Stimulated activated CD4-positive, alpha-beta T cell treated with anti-CD3 and anti-CD28 coated beads, Interleukin-1b, Interleukin-23, amount 100 ng/mL, for 1 hour (primary cell): Measurements from ENCODE around the gene SHISA2.
"Not testable (repeated sequence)": the region's sequence is repeated elsewhere in the genome, so short reads cannot be mapped to it uniquely, and the experiment has no call there.

Source experiments
- DNase-seq, 2 donors: peaks; one replicate each; pipeline ENCODE4 v3.0.0-alpha.2; 2020; ENCODE audit warnings: low read depth in 2 of 2

SHISA2 gene

GRCh38 chr13:26051657-26052311 lies at the start of gene SHISA2:
Gene SHISA2, minus strand, starts transcription at chr13:26052016. Its CDS starts 1,041 bp downstream, at chr13:26050975.
- no peak for DNase-seq

- DNase-seq, result no peak
Observed at GRCh38 chr13:26095846-26096610, 44.2 kb upstream of the SHISA2 start.

GRCh38 chr13:26095338-26095737 lies 43.5 kb upstream of the SHISA2 start:
- no peak for DNase-seq

- DNase-seq, result not testable (repeated sequence)
Observed at GRCh38 chr13:26076821-26077220, 25.0 kb upstream of the SHISA2 start.

- no peak for DNase-seq
Observed at GRCh38 chr13:26075498-26075897, 23.7 kb upstream of the SHISA2 start.

GRCh38 chr13:26074706-26075105 lies 22.9 kb upstream of the SHISA2 start:
- DNase-seq, result no peak

- DNase-seq, result not testable (repeated sequence)
Observed at GRCh38 chr13:26072335-26072734, 20.5 kb upstream of the SHISA2 start.

- no peak for DNase-seq
Observed at GRCh38 chr13:26071691-26072090, 19.9 kb upstream of the SHISA2 start.

GRCh38 chr13:26069642-26070041 lies 17.8 kb upstream of the SHISA2 start:
- DNase-seq, result not testable (repeated sequence)

GRCh38 chr13:26068372-26068771 lies 16.6 kb upstream of the SHISA2 start:
- not testable (repeated sequence) for DNase-seq

- DNase-seq, result no peak
Observed at GRCh38 chr13:26067601-26068000, 15.8 kb upstream of the SHISA2 start.

- not testable (repeated sequence) for DNase-seq
Observed at GRCh38 chr13:26066492-26066891, 14.7 kb upstream of the SHISA2 start.

- no peak for DNase-seq
Observed at GRCh38 chr13:26062853-26063444, 11.1 kb upstream of the SHISA2 start.

- no peak for DNase-seq
Observed at GRCh38 chr13:26061947-26062346, 10.1 kb upstream of the SHISA2 start.

- no peak for DNase-seq
Observed at GRCh38 chr13:26061256-26061655, 9.4 kb upstream of the SHISA2 start.

GRCh38 chr13:26060357-26060756 lies 8.5 kb upstream of the SHISA2 start:
- DNase-seq, result no peak

- no peak for DNase-seq
Observed at GRCh38 chr13:26058704-26059103, 6.9 kb upstream of the SHISA2 start.

GRCh38 chr13:26054896-26055295 lies 3.1 kb upstream of the SHISA2 start:
- DNase-seq, result no peak

- DNase-seq, result no peak
Observed at GRCh38 chr13:26053418-26053980, 1.7 kb upstream of the SHISA2 start.

GRCh38 chr13:26052337-26052736 lies 521 bp upstream of the SHISA2 start:
- no peak for DNase-seq

GRCh38 chr13:26051231-26051656 lies 572 bp downstream of the SHISA2 start:
- no peak for DNase-seq

GRCh38 chr13:26050568-26051230 lies 1.1 kb downstream of the SHISA2 start:
- DNase-seq, result no peak
